NCI-H1105 treated with DMSO at 0.1 percent for 48 hours (cell line): ENCODE data around the gene SLCO2A1.

Experiments
- DNase-seq: peaks from one replicate; lab custom pipeline; 2025; lab: John Stamatoyannopoulos, UW

SLCO2A1 gene

DNA sequence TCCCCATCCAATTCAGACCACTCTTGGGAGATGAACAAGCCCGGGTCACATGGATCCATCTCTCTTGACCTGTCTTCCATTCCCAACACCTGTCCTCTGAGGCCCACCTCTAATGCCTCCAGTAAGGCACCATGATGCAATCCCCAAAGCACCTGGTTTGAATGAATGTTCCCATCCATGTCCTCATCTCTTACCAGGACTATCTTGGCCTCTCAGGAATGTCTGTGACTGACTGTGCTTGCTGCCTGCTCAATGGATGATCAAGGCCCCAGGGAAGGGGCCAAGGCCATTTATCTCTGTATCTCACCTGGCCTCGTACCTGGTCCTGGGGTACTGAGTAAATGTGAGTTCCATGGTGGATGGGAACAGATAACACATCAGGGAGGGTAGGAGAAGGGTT lies 49.7 kb downstream of the SLCO2A1 start:
- no peak for DNase-seq

DNA sequence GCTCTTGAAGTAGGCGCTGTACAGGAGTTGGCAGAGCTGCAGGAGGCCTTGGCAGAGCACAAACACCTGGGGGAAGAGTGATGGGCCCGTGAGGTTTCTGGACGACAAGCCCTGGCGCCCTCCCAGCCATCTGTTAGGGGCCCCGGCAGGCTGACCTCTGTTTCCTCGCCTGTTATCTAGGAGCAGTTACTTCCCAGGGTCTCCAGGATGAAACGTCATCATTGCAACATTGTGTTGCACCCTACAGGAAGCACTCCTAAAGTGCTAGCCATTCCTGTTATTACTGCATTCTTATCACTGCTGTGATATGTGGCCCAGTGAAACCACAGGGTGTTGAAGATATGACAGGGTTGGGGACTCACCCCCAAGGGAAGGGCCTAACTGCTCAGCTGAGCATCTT lies 50.2 kb downstream of the SLCO2A1 start:
- no peak for DNase-seq

DNA sequence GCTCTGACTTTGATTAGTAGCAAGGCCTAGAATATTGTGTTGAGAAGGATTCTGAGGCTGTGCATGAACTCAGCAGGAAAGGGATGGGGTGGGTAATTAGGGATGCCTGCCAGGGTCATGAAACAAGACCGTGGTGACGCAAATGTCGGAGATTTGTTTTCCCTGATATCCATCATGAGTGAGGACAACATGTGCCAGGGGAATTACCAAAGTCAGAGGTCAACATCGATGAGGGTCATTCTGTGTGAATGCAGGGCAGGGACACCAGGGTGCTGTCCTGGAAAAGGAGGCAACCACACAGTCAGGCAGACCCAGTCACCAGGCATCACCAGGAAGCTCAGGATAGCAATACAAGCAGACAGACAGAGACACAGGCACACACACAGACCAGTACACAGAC lies 52.2 kb downstream of the SLCO2A1 start:
- no peak for DNase-seq

DNA sequence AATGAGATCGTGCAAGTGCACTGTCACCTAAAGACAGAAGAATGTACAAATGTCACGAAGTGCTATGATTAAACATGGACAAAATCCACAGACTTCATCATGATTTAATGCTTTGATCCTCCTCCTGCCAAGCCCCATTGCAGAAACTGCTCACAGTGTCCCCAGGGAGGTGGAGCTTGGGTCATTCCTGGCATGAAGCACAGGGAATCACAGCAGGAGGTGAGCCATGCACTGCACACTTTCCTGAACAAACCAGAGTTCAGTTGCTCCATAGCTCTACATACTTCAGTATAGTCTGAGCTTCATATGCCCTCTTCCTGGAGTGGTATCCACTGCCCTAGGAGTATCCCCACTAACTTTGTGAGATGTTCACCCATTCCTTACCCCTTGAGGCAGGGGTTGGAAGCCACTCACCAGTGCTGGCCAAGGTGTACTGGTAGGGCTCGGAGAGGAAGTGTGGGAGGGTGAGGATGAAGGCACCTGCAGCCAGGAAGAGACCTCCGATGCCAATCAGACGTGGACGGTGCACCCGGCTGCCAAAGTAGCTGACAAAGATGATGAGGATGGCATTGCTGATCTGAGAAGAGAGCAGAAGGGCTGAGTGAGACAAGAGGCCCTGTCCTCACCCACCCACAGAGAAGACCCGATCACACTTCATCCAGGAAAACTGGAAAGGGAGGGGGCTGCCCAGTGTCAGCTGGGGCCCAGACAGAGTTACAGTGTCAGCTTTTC lies 56.3 kb downstream of the SLCO2A1 start:
- DNase-seq = no peak

DNA sequence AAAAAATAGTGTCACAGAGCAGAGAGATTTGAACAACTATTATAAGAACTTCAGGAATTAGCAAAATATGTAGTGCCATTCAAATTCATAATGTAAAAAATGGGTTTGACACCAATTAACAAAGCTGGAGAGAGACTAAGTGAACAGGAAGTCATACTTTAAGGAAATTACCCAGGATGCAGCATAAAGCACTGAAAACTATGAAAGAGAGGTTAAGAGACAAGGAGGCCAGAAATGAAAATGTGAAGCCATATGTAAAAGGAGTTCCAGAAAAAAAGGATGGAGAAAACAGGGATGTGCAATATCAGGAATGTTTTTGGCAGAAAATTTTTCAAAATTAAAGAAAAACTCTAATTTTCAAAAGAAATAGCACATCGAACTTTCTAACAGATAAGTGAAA lies 57.6 kb downstream of the SLCO2A1 start:
- DNase-seq = no peak

DNA sequence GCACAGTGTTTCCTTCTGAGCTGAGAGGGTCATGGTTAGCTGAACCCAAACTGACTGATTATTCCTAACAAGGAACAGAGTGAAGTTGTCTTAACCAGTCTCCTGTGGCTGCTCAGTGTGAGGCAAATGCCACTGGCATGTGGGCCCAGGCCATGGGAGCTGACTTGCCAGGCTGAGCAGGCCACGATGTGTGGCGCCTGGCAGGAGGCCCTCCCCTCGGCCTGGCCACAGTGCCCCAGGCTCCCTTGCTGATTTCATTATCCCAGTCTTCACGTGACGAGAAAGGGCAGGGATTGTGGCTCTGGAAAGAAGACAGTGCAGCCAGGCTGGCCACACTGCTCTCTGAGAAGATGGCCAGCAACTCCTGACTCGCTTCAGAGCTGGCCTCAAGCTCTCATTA lies 58.8 kb downstream of the SLCO2A1 start:
- no peak for DNase-seq

DNA sequence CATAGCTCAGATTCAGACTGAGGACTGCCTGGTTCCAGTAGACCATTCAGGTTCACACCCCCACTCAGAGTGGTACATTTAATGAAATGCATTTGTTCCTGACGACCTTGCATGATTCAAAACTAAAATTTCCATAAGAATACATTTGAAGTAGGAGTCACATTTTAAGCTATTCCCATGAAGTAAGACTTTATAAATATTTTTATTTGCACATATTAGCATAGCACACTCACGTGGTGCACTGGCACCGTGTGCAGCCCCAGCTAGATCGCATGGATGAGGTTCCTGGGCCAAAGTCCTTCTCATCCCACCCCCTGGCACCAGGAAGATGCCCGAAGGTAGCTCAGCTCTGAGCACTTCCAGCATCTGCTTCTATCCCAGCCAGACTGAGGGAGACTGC lies 59.4 kb downstream of the SLCO2A1 start:
- DNase-seq = no peak

DNA sequence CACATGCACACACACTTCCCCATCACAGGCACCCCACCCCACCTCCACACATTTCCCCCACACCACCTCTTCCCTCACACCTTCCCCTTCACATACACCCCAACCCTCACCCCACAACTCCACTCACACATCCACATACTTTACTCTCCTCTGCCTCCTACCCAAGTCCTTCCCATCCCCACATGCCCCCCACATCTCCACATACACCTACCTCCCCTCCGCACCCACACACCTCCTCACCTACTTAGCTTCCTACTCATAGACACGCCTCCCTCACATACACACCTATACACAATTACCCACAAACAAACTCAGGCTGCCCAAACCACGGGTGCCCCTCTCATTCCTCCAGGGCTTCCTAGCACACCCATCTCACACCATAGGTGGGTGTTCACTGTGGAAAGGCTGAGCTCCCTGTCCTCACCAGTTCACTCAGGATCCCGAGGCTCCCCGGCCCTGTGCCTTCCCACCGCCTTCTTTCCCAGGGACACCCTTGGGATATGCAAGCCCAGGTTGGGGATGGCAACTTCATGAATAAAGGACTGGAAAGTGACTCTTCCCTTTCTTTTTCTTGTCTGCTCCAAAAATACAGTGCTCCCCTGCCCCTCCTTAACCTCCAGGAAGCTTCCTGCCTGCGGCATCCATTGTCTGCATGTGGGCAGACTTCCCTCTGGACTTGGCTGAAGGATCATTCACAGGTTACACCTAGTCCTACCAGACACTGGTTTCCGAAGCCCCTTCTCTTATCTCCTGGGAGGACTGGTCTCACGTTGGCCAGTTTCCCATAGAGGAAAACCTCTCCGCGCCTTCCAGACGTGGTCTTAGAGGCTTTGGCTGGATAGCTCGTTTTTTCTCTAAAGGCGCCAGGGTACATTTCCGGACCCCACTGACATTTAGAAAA lies 61.5 kb downstream of the SLCO2A1 start:
- no peak for DNase-seq

DNA sequence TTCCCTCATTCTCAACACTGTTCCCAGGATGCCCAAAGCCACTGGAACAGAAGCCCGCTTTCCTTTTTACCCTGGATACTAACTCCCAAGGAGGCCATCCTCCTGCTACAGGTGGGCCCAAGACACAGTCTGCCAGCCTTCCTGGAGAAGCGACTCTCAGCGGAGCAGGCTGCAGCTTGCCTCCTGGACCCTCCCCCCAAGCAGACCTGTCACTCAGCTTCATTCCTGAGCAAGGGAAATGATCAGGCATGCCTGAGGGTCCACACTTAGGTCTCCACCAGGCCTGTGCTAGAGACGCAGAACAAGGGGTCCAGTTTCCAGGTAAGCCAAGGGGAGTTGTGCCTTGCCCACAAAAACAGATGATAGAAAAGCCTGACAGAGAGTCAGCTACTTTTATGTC lies 62.8 kb downstream of the SLCO2A1 start:
- no peak for DNase-seq

DNA sequence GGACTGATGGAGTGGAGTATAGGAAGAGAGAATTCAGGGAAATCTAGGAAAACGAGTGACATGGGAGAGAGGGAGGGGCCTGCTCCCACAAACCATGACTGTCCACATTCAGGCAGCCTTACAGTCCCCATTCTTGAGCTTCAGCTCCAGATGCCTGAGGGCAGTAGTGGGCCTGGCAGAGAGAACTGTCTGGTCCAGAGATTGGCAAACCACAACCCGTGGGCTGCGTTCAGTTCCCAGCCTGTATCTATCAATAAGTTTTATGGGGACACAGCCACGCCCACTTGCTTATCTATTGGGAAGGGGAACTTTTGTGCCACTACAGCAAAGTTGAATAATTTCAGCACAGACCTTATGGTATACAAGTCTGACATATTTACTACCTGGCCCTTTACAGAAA lies 63.8 kb downstream of the SLCO2A1 start:
- DNase-seq = no peak

DNA sequence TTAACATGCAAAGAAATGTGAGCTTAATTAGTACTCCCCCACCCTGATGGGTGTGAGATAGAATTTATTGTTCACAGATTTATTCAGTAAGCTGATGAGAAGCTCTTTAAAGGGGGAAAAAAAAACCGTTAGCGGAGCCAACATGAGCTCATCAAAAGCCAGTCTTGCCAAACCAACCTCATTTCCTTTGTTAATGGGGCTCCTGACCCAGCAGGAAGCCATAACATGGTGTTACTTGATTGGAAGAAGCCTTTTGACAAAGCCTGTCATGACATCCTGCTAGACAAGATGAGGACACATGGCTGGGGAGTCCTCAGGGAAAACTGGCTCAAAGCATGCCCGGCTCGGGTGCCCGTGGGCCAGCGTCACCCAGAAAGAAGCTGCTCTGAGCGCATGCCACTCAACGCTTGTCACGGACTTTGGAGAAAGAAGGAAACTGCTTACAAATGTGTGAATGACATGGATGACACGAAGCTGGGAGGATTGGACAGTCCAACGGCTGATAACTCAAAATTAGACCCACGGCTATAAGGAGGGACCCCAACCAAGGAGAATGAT lies 64.6 kb downstream of the SLCO2A1 start:
- no peak for DNase-seq

DNA sequence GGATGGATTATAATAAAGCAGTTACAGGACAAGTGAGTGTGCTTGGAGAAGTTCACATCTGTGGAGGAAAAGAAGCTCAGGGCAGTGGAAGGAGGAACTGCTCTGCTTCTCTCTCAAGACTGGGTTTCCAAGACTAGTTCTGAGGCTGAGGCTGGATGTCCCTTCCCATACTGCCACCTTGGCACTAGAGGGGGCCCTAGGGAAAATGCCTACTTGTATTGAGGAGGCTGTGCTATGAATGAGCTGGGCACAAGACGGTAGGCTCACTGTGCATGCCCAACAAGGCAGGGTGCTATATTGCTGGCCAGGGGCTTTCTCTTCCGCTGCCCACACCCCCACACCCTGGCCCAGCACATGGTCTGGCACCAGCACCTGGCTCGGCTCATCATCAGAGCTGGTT lies 65.2 kb downstream of the SLCO2A1 start:
- DNase-seq = no peak

DNA sequence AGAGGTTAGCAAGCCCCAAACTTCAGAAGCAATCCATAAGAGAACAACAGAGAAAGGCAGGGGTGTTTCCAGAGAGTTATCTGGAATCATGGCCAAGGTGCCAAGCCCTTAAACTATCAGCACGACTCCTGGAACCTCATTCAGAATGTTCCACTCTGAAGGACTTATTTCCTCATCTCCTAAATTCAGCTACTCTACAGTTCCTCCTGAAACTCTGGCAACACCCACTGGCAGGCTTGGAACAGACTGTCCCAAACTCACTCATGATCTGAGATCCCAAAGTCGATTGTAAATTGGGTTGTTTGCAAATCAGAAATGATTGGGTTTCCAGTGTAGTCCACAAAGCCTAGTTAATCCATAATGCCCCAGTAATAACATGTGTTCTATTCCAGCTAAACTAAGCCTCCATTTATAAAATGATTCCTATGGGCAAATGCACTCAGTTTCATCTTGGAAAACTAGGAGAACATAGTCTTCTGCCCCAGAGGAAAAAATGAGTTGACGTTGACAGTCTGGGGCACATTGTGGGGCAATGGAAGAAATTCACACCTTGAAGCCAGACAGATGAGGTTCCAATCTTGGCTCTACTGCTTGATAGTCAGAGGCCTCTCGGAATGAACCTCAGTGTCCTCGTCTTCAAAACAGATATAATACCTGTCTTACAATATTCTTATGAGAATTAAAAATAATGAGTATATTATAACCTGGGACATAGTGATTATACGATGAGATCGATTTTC lies 65.9 kb downstream of the SLCO2A1 start:
- no peak for DNase-seq

DNA sequence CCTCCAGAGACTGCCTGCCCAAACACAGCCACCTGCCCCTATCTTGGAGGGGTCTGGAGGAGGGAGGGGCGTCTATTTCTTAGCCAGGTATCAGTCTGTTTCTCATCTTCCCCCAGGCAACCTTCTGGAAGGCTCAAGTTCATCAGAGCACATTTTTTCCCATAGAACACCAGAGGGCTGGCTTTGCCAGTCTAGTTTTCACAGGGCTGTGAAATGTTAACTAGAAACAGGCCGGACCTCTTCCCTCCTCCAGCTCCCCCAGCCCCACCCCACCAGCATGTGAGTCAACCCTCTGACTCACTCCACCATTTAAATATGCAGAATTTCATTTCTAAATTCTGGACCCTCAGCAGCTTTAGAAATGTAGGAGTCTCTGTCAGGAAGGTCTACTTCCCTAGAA lies 66.9 kb downstream of the SLCO2A1 start:
- no peak for DNase-seq

DNA sequence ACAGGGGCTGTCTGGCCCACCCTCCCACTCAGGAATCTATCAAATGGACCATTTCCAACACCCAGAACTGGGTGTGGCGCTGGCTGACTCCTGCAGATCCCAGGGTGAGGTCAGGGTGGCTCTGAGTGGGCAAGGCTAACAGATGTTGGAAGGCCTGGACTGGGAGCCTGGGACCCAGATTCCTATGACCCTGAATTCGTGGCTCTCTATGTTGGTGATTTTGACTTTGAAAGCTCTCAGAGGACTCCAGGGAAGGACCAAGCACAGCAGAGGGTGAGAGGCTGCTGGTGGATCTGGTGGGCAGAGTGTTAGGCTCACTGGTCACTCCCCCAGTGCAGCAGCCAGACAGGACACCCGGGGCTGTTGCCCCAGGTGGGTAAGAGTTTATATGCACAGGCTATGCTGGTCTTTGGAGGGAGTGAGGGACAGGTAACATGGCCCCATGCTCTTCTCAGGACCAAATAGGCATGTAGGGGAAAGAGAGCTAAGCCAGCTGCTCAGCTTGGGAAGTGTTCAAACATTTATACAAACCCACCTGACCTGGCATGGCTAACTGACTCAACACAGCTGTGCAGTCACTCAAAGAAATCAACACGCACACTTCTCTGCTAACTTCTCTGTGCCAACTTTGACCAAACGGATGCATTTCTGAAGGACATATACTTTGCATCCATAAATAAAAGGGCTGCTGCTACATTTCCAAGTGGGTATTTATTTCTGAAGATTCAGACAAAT lies 71.5 kb downstream of the SLCO2A1 start:
- DNase-seq = no peak

DNA sequence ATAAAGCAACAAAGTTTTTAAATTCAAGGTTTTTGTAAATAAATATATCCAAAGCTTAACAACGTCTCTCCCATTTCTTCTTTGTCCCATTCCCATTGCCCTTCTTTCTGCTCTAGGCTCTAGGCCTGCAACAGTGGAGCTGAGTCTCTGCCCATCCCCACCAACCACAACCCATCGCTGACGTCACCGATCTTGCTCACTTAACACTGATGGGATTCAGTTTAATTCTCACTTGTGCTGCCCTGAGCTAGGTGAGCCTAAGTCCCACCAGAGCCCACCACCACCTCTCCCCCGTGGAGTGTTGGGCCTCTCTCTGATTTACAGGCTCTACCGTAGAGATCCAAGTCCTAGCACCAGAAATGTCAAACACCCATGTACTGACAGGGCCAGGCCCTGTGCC lies 72.7 kb downstream of the SLCO2A1 start:
- DNase-seq = no peak

DNA sequence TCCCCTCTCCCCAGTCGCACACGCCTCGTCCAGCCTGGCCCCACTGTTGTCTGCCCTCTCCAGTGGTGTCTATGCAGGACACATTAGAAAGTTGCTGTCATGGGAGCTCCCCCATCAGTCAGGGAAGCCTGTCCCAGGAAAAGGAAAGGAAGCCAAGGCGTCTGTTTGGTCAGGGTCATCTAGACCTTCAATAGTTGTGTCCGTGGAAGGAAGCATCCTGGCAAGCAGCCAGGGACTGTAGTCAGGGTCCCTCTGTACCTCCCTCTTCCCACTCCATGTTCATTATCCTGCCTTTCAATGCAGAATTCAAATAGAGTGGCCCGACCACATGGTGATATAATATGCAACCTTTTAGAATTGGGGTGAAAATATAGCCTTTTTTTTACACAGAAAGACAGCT lies 73.4 kb downstream of the SLCO2A1 start:
- peak; percentile 57 for DNase-seq

DNA sequence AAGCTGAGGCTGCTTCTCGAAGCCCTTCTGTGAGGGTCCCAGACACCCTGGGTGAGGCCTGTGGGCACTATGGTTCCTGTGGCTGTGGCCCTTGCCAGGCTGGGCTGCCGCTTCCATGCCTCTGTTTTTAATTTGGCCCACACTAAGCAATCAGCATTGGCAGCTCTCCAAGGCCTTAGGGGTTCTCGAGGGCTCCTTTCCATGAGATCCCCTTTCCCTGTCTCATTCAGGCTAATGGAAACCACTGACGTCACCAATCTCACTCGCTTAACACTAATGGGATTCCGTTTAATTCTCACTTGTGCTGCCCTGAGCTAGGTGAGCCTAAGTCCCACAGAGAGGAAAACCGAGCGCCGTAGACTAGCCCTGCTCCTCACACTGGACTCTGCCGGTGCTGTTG lies 73.8 kb downstream of the SLCO2A1 start:
- peak; percentile 92 for DNase-seq

DNA sequence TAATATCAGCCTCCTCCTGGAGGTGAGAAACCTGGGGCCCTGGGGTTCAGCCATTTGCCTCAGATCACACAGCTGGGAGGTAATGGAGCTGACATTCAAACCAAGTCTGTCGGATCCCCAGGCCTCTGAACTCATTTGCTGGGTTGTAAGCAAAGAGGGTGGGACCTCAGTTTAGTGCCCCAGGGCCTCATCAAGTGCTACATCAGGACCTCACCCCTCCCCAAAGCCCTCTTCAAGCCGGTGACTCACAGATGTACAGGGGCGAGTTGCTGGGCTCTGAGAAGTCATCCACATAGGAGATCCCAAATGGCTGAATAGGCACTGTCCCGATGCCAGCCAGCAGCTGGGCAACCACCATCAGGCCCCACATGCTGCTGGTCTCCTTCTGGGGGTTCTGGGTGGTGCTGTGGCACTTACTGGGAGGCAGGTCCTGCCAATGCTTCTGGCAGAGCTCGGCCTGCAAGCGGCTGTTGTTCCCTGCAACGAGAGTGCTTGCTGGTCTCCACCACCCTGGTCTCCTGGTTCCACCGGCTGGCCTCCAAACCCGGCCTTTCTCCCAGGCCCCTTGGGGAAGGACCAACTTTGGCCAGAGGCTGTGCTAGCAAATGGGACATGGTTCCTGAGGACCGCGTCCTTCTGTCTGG lies 74.9 kb downstream of the SLCO2A1 start:
- no peak for DNase-seq

DNA sequence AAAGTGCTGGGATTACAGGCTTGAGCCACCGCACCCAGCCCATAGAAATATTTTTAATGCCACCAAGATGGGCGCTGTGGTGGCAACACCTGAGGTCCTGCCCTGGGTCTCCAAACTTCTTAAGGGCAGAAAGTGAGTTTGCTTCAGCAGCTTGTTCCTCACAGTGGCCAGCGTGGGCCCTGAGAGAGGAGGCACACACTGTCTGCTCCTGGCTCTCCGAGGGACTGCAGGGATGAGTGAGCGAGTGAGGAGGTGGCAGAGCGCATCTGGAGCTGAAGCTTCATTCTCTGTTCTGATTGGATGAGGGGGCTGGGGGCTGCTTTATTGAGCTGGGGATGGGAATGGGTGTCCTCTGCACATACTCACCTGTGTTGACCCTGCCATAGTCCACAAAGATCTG lies 76.4 kb downstream of the SLCO2A1 start:
- DNase-seq = no peak

DNA sequence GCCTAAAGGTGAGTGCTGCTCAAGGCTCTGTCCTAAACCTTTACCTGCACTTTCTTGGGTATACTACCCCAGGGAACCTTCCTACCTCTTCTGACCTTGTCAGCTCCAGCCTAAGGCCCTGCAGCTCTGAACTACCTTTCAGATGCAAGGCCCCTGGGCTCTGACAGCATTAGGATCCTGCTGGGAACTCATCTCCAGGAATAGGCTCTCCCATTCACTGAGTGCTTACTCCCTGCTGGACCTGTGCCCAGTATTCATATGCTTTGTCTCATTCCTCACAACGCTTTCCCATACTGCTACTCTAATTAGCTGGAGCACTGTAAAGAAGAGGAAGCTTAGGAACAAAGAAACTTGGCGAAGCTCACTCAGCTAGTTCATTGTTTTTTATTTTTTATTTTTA lies 80.3 kb downstream of the SLCO2A1 start:
- DNase-seq = peak; percentile 85
